Muscle layer of colon (tissue), 2 donors: ENCODE results near the gene TBC1D1.
A peak's percentile ranks its signal among the peaks of the same experiment; 100 is the strongest.

ENCODE experiments used
- H3K27ac ChIP-seq: one replicate; pipeline ENCODE4 v1.7.0; 2013; ENCODE audit warnings: low read depth, mild to moderate bottlenecking, low read length, moderate library complexity
- H3K27me3 ChIP-seq, 2 donors: one replicate each; pipeline ENCODE4 v1.7.0; 2013; ENCODE audit warnings: low read length in 2 of 2, mild to moderate bottlenecking in 2 of 2; ENCODE audit not compliant: insufficient read depth in 2 of 2, control insufficient read depth in 1 of 2
- H3K36me3 ChIP-seq: one replicate; pipeline ENCODE4 v1.7.0; 2013; ENCODE audit warnings: mild to moderate bottlenecking, low read length; ENCODE audit not compliant: insufficient read depth
- H3K4me1 ChIP-seq: one replicate; pipeline ENCODE4 v1.7.0; 2013; ENCODE audit warnings: mild to moderate bottlenecking, low read length; ENCODE audit not compliant: insufficient read depth
- H3K4me3 ChIP-seq, 2 donors: one replicate each; pipeline ENCODE4 v1.7.0; 2013; ENCODE audit warnings: low read length in 2 of 2, low read depth in 1 of 2, mild to moderate bottlenecking in 1 of 2, moderate library complexity in 1 of 2
- H3K9ac ChIP-seq: one replicate; pipeline ENCODE4 v1.7.0; 2013; ENCODE audit warnings: low read length
- H3K9me3 ChIP-seq: one replicate; pipeline ENCODE4 v1.7.0; 2013; ENCODE audit warnings: mild to moderate bottlenecking, low read length
- donor health status: abdominal sarcoma.
- donor health status: Adenocarcinoma of cecum.

The TBC1D1 gene

GRCh38 chr4:38131371-38132091, 240.6 kb downstream of the TBC1D1 start:
- Histone ChIP-seq H3K4me1 (peaks cover 56% of the 10 kb centered on the region), H3K4me3 (no peak overlapping the region), H3K9ac (no peak overlapping the region), H3K27ac (peak overlapping the region; percentile 67), H3K9me3 (no peaks in the 10 kb centered on the region), H3K27me3 (no peaks in the 10 kb centered on the region), H3K36me3 (peaks cover 52% of the 10 kb centered on the region)

DNA sequence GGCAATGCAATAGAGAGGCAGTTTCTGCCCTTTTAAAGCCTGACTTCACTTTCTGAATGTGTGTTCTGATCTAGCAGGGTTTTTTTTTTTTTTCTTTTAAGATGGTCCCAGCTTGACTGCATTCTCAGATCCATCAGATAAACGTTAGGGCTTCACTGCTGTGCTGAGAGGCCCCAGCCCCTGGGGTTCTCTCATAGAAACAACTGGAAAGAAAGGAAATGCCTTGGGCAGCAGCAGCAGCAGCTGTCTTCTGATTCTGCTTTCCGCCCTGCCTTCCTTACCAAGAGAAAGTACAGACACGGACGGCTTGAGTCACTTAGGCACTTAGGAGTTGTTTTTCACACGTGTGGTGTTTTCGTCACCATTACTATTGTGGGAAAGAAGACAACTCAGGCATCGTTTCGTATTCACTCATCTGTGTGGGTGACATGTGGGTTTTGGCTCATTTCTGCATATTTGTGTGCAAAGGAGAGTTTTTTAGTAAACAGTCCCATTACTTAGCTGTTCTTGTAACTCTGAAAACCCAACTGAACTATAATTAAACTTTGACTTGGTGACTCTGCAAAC, 241.3 kb downstream of the TBC1D1 start:
- H3K4me1 ChIP-seq = peaks cover 56% of the 10 kb centered on the region
- H3K27ac ChIP-seq = peak overlapping the region; percentile 67
- H3K27me3 ChIP-seq = no peaks in the 10 kb centered on the region
- peaks cover 58% of the 10 kb centered on the region for H3K36me3 ChIP-seq
- H3K9me3 ChIP-seq = no peaks in the 10 kb centered on the region
- no peak overlapping the region for H3K9ac ChIP-seq
- H3K4me3 ChIP-seq = peak overlapping the region in 1 of 2 donors; percentile 12

DNA sequence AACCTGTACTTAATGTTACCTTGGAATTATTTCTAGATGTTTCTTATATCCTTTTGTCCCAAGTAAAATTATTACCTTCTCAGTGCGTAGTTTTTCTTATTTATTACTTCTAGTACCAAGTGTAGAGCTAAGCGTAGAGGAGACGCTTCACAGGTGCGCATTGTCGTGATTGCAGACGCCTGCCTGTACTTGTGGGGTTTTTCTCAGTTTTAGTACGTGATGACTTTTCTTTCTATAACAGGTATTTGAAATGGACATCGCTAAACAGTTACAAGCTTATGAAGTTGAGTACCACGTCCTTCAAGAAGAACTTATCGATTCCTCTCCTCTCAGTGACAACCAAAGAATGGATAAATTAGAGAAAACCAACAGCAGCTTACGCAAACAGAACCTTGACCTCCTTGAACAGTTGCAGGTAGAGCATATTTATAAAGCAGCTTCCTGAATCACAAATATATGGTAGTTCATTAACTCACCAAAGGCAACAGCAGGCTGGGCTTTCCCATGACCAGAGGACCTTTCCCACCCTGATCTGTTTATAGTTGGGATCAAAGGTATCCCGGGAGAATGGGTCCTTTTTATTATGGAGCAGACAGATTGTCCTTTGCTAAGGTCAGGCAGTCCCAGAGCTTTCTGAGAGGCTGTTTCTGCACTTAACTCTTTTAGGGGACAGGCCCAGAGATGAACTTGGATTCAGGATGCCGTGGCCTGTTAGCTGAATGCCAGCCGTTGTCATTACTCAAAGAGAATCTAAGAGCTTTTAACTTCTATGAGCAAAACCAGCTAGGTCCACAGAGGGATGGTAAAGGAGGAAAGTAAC, 242.2 kb downstream of the TBC1D1 start:
- no peak overlapping the region for H3K9ac ChIP-seq
- no peak overlapping the region for H3K4me3 ChIP-seq
- H3K9me3 ChIP-seq = no peaks in the 10 kb centered on the region
- peaks cover 56% of the 10 kb centered on the region for H3K4me1 ChIP-seq
- peak overlapping the region; percentile 7 for H3K27ac ChIP-seq
- no peaks in the 10 kb centered on the region for H3K27me3 ChIP-seq
- peaks cover 62% of the 10 kb centered on the region for H3K36me3 ChIP-seq

GRCh38 chr4:38133711-38134480, 243.0 kb downstream of the TBC1D1 start:
- no peak overlapping the region for H3K9ac ChIP-seq
- H3K36me3 ChIP-seq = peaks cover 63% of the 10 kb centered on the region
- peak overlapping the region; percentile 9 for H3K27ac ChIP-seq
- H3K4me3 ChIP-seq = no peak overlapping the region
- H3K4me1 ChIP-seq = peaks cover 48% of the 10 kb centered on the region
- H3K9me3 ChIP-seq = no peaks in the 10 kb centered on the region
- no peaks in the 10 kb centered on the region for H3K27me3 ChIP-seq

- Histone ChIP-seq H3K9me3 (no peaks in the 10 kb centered on the region), H3K27me3 (no peaks in the 10 kb centered on the region), H3K36me3 (peaks cover 73% of the 10 kb centered on the region), H3K4me3 (no peak overlapping the region), H3K27ac (no peak overlapping the region), H3K9ac (no peak overlapping the region), H3K4me1 (peaks cover 36% of the 10 kb centered on the region)
These were observed 244.3 kb downstream of the TBC1D1 start for GRCh38 chr4:38135201-38135600.

DNA sequence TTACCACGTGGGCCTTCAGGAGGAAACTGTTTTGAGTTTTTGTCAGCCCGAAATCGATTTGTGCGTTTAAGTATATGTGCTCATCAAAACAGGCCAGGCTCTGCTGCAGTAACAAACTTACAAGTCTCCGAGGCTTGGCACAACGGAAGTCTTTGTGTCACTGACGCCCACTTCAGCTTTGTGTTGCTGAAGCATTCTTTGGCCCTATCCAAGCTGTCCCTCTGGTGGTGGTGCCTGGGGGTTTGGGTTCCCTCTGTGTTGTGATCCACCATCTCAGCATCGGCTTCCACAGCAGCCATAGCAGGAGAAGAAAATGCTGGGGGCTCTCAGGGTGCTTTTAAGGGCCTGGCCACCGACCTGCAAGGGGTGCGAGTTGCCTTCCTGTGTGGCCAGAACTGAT, 245.7 kb downstream of the TBC1D1 start:
- H3K4me1 ChIP-seq = peaks cover 22% of the 10 kb centered on the region
- H3K27ac ChIP-seq = no peak overlapping the region
- H3K36me3 ChIP-seq = peaks cover 81% of the 10 kb centered on the region

GRCh38 chr4:38137080-38137479, 246.2 kb downstream of the TBC1D1 start:
- Histone ChIP-seq H3K9me3 (no peaks in the 10 kb centered on the region), H3K27me3 (no peaks in the 10 kb centered on the region), H3K36me3 (peaks cover 84% of the 10 kb centered on the region), H3K27ac (no peak overlapping the region), H3K9ac (no peak overlapping the region), H3K4me1 (peaks cover 20% of the 10 kb centered on the region), H3K4me3 (no peak overlapping the region)

More for the DNA sequence above, 245.7 kb downstream of the TBC1D1 start:
- Histone ChIP-seq H3K9me3 (no peaks in the 10 kb centered on the region), H3K9ac (no peak overlapping the region), H3K27me3 (no peaks in the 10 kb centered on the region), H3K4me3 (no peak overlapping the region)

DNA sequence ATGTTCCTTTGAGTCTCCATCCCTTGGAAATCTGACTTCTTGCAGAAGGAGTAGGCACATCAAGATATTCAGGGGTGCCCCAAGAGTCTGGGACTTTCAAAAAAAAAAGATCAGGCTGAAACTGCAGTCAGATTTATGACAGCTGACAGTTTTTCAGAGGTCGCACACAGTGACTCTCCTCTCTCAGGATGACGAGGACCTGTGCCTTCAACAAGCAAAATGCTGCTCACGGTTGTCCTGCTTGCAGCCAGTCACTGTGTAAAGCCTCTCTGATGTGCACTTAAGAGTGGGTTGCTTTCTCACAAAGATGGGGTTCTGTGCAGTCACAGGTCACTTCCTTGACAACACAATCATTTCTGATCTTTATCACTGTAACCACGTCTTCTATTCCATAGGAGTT, 247.5 kb downstream of the TBC1D1 start:
- H3K27me3 ChIP-seq = no peaks in the 10 kb centered on the region
- peaks cover 10% of the 10 kb centered on the region for H3K4me1 ChIP-seq
- H3K36me3 ChIP-seq = peaks cover 88% of the 10 kb centered on the region
- no peaks in the 10 kb centered on the region for H3K9me3 ChIP-seq
- no peak overlapping the region for H3K9ac ChIP-seq
- no peak overlapping the region for H3K4me3 ChIP-seq
- no peak overlapping the region for H3K27ac ChIP-seq

GRCh38 chr4:38139187-38139586, 248.3 kb downstream of the TBC1D1 start:
- Histone ChIP-seq H3K27me3 (no peaks in the 10 kb centered on the region), H3K4me1 (peaks cover 4% of the 10 kb centered on the region), H3K27ac (no peak overlapping the region), H3K9me3 (no peaks in the 10 kb centered on the region), H3K36me3 (peaks cover 80% of the 10 kb centered on the region), H3K4me3 (no peak overlapping the region), H3K9ac (no peak overlapping the region)

DNA sequence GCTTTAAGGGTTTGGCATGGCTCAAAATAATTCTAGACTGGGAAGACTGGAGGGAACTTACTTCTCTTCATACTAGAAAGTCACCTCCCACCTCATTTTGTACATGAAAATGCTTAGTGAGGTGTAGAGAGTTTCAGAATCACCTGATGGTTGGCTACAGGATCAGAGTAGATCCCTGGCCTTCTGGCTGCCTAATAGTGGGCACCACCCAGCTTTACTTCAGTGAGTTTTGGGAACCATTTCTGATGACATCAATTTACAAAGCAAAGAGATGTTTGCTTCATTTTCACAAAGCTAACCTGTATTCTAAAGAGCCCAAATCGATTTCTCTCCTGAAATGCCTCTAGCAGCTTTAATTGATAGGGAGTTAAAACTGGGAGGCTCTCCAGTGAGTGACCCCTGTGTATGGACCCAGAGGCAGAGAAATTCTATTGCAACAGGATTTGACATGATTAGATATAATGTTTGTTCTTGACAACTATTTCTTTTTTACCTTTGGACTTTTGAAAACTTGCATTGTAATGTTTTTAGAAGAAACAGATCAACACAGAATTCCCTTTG, 249.8 kb downstream of the TBC1D1 start:
- Histone ChIP-seq H3K9me3 (no peaks in the 10 kb centered on the region), H3K4me1 (peaks cover 17% of the 10 kb centered on the region), H3K4me3 (no peak overlapping the region), H3K9ac (no peak overlapping the region), H3K27me3 (no peaks in the 10 kb centered on the region), H3K36me3 (peaks cover 65% of the 10 kb centered on the region), H3K27ac (no peak overlapping the region)
